Panc1 (cell line): ENCODE results near the gene TOR1AIP2.

Experiments used
- CTCF ChIP-seq: fragments of 450-650 bp; IDR thresholded peaks from 2 replicates; pipeline ENCODE4 v1.5.1; 2017; ENCODE audit warnings: mild to moderate bottlenecking
- REST ChIP-seq, 2 experiments: IDR thresholded peaks; 2 replicates each; pipeline ENCODE4 v1.6.1; 2011 to 2012; ENCODE audit warnings: low read depth in 2 of 2, control low read depth in 1 of 2, low read length in 1 of 2, mild to moderate bottlenecking in 1 of 2, moderate library complexity in 1 of 2; ENCODE audit not compliant: insufficient read depth in 1 of 2

- TF ChIP-seq CTCF: no peak
- TF ChIP-seq REST (IDR thresholded peaks at IDR 0.05; ENCODE audit: insufficient read depth in 1 of 2, low read depth in 2 of 2, low read length in 1 of 2): no peak
Observed at GRCh38 chr1:179831852-179832699, 45.5 kb downstream of the TOR1AIP2 start.
